ENCODE measurements around the gene RANBP10.

Gene RANBP10

GRCh38 chr16:67673712-67674580 is 132.4 kb downstream of the RANBP10 start:
- no peak for DNase-seq

All from CD4-positive, alpha-beta T cell treated with Interleukin-21 for 1 hour (primary cell).